ENCODE results near the gene SRPRB.

SRPRB gene

DNA sequence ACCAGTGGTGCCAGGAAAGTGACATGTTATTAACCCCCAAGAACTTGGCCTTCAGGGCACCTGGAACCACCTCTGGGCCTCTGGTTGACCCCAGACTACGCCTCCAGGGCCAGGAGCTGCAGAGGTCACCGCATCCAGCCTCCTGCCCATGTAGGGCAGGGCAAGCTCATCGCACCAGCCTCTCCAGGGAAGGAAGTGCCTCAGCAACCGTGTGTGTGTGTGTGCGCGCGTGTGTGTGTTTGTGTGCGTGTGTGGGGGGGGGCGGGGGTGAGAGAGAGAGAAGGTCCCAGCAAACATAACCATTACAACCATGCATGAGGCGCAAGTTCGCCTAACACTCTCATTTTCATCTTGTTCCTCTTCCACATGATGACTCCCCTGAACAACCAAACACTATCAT lies 58.3 kb downstream of the SRPRB start:
- no peak for TF ChIP-seq POLR2A (IDR thresholded peaks at IDR 0.05; ENCODE audit: low read depth, low read length)
- TF ChIP-seq POLR2AphosphoS5 (IDR thresholded peaks at IDR 0.05; ENCODE audit: low read depth, low read length), result no peak
- no peak for TF ChIP-seq TAF1 (IDR thresholded peaks at IDR 0.05; ENCODE audit: borderline replicate concordance, low read depth, low read length)
- DNase-seq (ENCODE audit: insufficient read length), result no peak
- FAIRE-seq, result no peak

DNA sequence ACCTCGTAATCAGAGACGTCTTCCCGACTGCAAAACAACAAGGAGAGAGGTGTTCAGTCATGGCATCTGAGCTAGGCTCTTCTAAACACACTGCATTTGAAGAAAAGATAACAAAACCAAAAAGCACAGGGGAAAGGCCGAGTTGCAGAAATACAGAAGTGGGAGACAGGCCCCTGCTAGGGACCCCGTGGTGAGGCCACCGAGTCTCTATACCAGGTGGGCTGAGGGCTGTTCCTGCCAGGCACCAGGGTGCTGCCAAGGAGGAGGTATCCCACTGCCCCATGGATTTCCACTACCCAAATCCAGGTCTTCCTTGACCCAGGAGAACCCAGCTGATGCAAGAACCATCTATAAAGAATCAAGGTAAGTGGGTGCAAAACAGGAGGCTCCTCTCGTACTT lies 59.0 kb downstream of the SRPRB start:
- TF ChIP-seq POLR2AphosphoS5 (IDR thresholded peaks at IDR 0.05; ENCODE audit: low read depth, low read length) (no peak), TAF1 (IDR thresholded peaks at IDR 0.05; ENCODE audit: borderline replicate concordance, low read depth, low read length) (no peak)
- no peak for DNase-seq (ENCODE audit: insufficient read length)
- no peak for FAIRE-seq

GRCh38 chr3:133865136-133865855 lies 59.7 kb downstream of the SRPRB start:
- DNase-seq (ENCODE audit: insufficient read length), result no peak
- TF ChIP-seq TAF1 (IDR thresholded peaks at IDR 0.05; ENCODE audit: borderline replicate concordance, low read depth, low read length) (no peak), POLR2AphosphoS5 (IDR thresholded peaks at IDR 0.05; ENCODE audit: low read depth, low read length) (no peak), POLR2A (IDR thresholded peaks at IDR 0.05; ENCODE audit: low read depth, low read length) (no peak)
- FAIRE-seq, result no peak

GRCh38 chr3:133866141-133866540 lies 60.5 kb downstream of the SRPRB start:
- FAIRE-seq, result no peak
- TF ChIP-seq POLR2AphosphoS5 (IDR thresholded peaks at IDR 0.05; ENCODE audit: low read depth, low read length) (no peak), TAF1 (IDR thresholded peaks at IDR 0.05; ENCODE audit: borderline replicate concordance, low read depth, low read length) (no peak)
- no peak for DNase-seq (ENCODE audit: insufficient read length)

DNA sequence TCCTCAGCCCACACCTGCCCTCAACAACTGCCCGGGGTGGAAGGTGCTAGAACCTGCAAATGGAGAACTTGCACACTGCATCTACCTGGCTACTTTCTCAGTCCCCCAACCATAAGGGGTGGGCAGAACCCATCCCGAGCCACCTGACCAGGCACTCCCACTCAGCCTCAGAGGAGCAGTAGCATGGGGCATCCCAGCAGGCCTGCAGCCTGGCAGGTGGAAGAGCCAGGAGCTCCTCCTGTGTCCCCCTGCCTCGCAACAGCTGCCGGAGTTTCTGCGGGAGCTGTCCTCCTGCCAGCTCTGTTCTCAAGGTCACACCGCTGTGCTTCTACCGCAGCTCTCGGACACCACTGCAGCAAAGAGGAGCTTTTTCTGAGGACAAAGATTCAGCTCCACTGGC lies 62.6 kb downstream of the SRPRB start:
- DNase-seq (ENCODE audit: insufficient read length) (no peak), FAIRE-seq (no peak)
- TF ChIP-seq POLR2AphosphoS5 (IDR thresholded peaks at IDR 0.05; ENCODE audit: low read depth, low read length), result no peak
- TF ChIP-seq TAF1 (IDR thresholded peaks at IDR 0.05; ENCODE audit: borderline replicate concordance, low read depth, low read length), result no peak
- no peak for TF ChIP-seq POLR2A (IDR thresholded peaks at IDR 0.05; ENCODE audit: low read depth, low read length)

- FAIRE-seq (no peak), DNase-seq (ENCODE audit: insufficient read length) (no peak)
- TF ChIP-seq TAF1 (IDR thresholded peaks at IDR 0.05; ENCODE audit: borderline replicate concordance, low read depth, low read length) (no peak), POLR2AphosphoS5 (IDR thresholded peaks at IDR 0.05; ENCODE audit: low read depth, low read length) (no peak), POLR2A (IDR thresholded peaks at IDR 0.05; ENCODE audit: low read depth, low read length) (no peak)
Measured at GRCh38 chr3:133868758-133869475, 63.3 kb downstream of the SRPRB start.

DNA sequence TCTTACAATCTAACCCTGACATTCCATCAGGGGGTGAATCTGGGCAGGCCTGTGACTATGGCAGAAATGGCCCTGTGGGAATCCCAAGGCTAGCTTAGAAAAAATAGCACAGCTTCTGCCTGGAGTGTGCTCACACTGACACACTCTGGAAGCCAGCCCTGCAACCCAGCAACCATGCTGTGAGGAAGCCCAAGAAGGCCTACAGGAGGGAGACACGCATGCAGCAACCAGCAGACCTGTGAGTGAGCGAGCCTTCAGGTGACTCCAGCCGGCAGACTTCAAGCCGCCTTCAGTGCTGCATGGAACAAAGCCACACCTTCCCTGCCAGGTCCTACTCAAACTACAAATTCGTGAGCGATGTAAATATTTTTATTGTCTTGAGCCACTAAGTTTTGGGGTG lies 64.0 kb downstream of the SRPRB start:
- no peak for TF ChIP-seq TAF1 (IDR thresholded peaks at IDR 0.05; ENCODE audit: borderline replicate concordance, low read depth, low read length)
- no peak for DNase-seq (ENCODE audit: insufficient read length)
- FAIRE-seq, result no peak

GRCh38 chr3:133870822-133871221 lies 65.2 kb downstream of the SRPRB start:
- FAIRE-seq (no peak), DNase-seq (ENCODE audit: insufficient read length) (no peak)
- TF ChIP-seq POLR2A (IDR thresholded peaks at IDR 0.05; ENCODE audit: low read depth, low read length) (no peak), POLR2AphosphoS5 (IDR thresholded peaks at IDR 0.05; ENCODE audit: low read depth, low read length) (no peak), TAF1 (IDR thresholded peaks at IDR 0.05; ENCODE audit: borderline replicate concordance, low read depth, low read length) (no peak)
